ENCODE data around the gene IQSEC3. TPM values are rescaled to one million over a fixed set of nuclear protein-coding genes. Genes with fewer than 3 reads are reported as not detected.

The IQSEC3 gene
- total and polyA plus RNA-seq, 2 experiments from 2014 or later, result 0.70 to 2.7 TPM

DNA sequence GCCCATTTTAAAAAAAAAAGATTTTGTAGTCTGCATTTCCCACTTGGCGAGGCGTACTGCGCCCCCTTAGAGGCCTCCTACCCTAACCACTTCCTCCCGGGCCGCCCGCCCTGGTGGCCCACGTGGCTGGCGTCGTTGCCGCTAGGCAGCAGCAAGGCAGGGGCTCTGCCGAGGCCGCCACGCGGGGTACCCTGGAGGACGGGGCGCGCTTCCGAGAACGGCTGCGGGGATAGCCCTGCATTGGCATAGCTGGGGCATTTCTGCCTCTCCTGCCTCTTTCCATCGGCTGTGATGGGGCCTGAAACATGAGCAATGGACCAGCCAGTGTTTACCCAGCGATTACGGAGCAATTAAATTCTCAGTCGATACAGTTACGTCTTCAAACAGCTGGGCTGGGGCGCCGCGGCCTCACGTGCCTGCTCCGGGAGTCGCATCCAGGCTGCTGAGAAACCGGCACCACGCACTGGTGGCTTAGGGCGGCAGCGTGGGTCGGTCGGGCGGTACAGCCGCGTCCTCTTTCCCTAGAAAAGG is 38.0 kb downstream of the IQSEC3 start:
- peak; percentile 41 for DNase-seq (ENCODE audit: low spot score)
- Histone ChIP-seq H3K4me3 (no peak overlapping the region), H3K9me3 (ENCODE audit: low read depth) (no peaks in the 10 kb centered on the region), H3K79me2 (no peaks in the 10 kb centered on the region), H3K4me2 (no peak overlapping the region), H3K9me2 (replicated peaks; ENCODE audit: insufficient read depth) (no peaks in the 10 kb centered on the region), H3K27ac (no peak overlapping the region), H3K27me3 (peaks cover 3% of the 10 kb centered on the region), H4K20me1 (ENCODE audit: insufficient read depth, poor library complexity, severe bottlenecking) (no peaks in the 10 kb centered on the region), H2AFZ (no peak overlapping the region), H3K4me1 (ENCODE audit: insufficient read depth) (peaks cover 19% of the 10 kb centered on the region), H3K36me3 (replicated peaks; ENCODE audit: insufficient read depth, low read depth) (no peaks in the 10 kb centered on the region)
- TF ChIP-seq, protein P1, sequence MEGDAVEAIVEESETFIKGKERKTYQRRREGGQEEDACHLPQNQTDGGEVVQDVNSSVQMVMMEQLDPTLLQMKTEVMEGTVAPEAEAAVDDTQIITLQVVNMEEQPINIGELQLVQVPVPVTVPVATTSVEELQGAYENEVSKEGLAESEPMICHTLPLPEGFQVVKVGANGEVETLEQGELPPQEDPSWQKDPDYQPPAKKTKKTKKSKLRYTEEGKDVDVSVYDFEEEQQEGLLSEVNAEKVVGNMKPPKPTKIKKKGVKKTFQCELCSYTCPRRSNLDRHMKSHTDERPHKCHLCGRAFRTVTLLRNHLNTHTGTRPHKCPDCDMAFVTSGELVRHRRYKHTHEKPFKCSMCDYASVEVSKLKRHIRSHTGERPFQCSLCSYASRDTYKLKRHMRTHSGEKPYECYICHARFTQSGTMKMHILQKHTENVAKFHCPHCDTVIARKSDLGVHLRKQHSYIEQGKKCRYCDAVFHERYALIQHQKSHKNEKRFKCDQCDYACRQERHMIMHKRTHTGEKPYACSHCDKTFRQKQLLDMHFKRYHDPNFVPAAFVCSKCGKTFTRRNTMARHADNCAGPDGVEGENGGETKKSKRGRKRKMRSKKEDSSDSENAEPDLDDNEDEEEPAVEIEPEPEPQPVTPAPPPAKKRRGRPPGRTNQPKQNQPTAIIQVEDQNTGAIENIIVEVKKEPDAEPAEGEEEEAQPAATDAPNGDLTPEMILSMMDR (IDR thresholded peaks at IDR 0.05; ENCODE audit: poor library complexity), result no peak
- TF ChIP-seq EZH2 (IDR thresholded peaks at IDR 0.05; ENCODE audit: borderline replicate concordance) (no peak), EZH2phosphoT487 (IDR thresholded peaks at IDR 0.05; ENCODE audit: low read depth, severe bottlenecking, unreplicated experiment) (no peak)
- 73% methylated on average over 37 of the region's 40 CpGs for WGBS (ENCODE audit: low lambda C conversion rate, missing lambda C conversion rate)

DNA sequence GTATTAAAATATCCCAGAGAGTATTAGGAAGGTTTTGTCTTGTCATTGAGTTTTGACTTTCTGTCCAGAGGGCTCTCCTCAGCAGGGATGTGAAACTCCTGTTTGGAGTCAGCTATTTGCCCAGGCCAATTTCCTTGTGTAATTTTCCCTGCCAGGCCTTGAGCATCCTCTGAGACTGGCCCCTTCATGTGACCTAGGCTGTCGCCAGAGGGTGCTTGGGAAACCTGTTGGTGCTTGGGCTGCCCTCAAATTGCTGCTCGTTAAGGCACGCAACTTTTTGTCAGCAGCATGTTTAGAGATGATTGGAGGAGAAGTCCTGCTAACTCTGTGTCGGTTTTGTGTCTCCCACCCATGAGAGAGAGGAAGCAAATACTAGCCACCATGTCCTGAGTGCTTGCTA is 39.1 kb downstream of the IQSEC3 start:
- Histone ChIP-seq H3K36me3 (replicated peaks; ENCODE audit: insufficient read depth, low read depth) (no peaks in the 10 kb centered on the region), H3K27me3 (no peaks in the 10 kb centered on the region), H4K20me1 (ENCODE audit: insufficient read depth, poor library complexity, severe bottlenecking) (no peaks in the 10 kb centered on the region), H3K9me3 (ENCODE audit: low read depth) (no peaks in the 10 kb centered on the region), H3K4me2 (no peak overlapping the region), H2AFZ (no peak overlapping the region), H3K27ac (peak overlapping the region; percentile 67), H3K9me2 (replicated peaks; ENCODE audit: insufficient read depth) (no peaks in the 10 kb centered on the region), H3K4me3 (no peak overlapping the region), H3K4me1 (ENCODE audit: insufficient read depth) (peaks cover 28% of the 10 kb centered on the region), H3K79me2 (no peaks in the 10 kb centered on the region)
- no peak for DNase-seq (ENCODE audit: low spot score)
- WGBS (ENCODE audit: low lambda C conversion rate, missing lambda C conversion rate), result 89% methylated on average over 4 of the region's 4 CpGs
- TF ChIP-seq EZH2phosphoT487 (IDR thresholded peaks at IDR 0.05; ENCODE audit: low read depth, severe bottlenecking, unreplicated experiment) (no peak), EZH2 (IDR thresholded peaks at IDR 0.05; ENCODE audit: borderline replicate concordance) (no peak)
- TF ChIP-seq, protein P1 (IDR thresholded peaks at IDR 0.05; ENCODE audit: poor library complexity), result no peak

DNA sequence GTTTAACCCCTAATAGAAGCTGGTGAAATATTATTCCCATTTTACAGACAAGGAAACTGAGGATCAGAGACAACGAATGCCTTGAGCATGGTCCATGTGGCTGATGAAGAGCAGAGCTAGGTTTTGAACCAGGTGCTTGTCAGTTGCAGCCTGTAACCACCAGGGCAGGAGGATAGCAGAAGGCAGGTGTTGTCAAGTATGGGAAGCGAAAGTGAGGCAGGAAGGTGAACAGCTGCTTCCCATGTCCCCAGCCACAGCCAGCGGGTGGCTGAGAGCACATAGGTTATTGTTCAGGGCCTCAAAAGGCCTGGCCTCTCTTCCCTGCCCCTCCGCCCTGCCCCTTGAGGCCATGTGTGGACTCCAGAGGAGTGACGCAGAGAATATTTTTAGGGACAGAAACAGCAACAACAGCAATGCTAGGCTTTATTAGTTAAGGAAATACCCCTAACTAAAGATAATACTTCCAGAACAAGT is 39.6 kb downstream of the IQSEC3 start:
- Histone ChIP-seq H3K9me2 (replicated peaks; ENCODE audit: insufficient read depth) (no peaks in the 10 kb centered on the region), H3K79me2 (no peaks in the 10 kb centered on the region), H3K4me3 (no peak overlapping the region), H3K27ac (peak overlapping the region; percentile 67), H3K9me3 (ENCODE audit: low read depth) (no peaks in the 10 kb centered on the region), H3K4me2 (no peak overlapping the region), H3K4me1 (ENCODE audit: insufficient read depth) (peaks cover 28% of the 10 kb centered on the region), H3K36me3 (replicated peaks; ENCODE audit: insufficient read depth, low read depth) (no peaks in the 10 kb centered on the region), H3K27me3 (no peaks in the 10 kb centered on the region), H4K20me1 (ENCODE audit: insufficient read depth, poor library complexity, severe bottlenecking) (no peaks in the 10 kb centered on the region), H2AFZ (no peak overlapping the region)
- TF ChIP-seq EZH2phosphoT487 (IDR thresholded peaks at IDR 0.05; ENCODE audit: low read depth, severe bottlenecking, unreplicated experiment) (no peak), EZH2 (IDR thresholded peaks at IDR 0.05; ENCODE audit: borderline replicate concordance) (no peak)
- TF ChIP-seq, protein P1 (IDR thresholded peaks at IDR 0.05; ENCODE audit: poor library complexity), result peak; percentile 9
- 80% methylated on average over 5 of the region's 5 CpGs for WGBS (ENCODE audit: low lambda C conversion rate, missing lambda C conversion rate)
- peak; percentile 31 for DNase-seq (ENCODE audit: low spot score)
